HEK293T (cell line): ENCODE results near the gene TPO.

Experiments used
- BHLHE40 ChIP-seq: fragments of 450-650 bp; IDR thresholded peaks from 2 replicates; pipeline ENCODE4 v1.6.1; 2016; ENCODE audit warnings: mild to moderate bottlenecking, moderate library complexity, borderline replicate concordance
- ELF4 ChIP-seq: fragments of 450-650 bp; IDR thresholded peaks from 2 replicates; pipeline ENCODE4 v1.6.1; 2017; ENCODE audit warnings: antibody characterized with exemption
- LEF1 ChIP-seq: fragments of 450-650 bp; IDR thresholded peaks from 2 replicates; pipeline ENCODE4 v1.6.1; 2017; ENCODE audit warnings: mild to moderate bottlenecking, borderline replicate concordance

- TF ChIP-seq ELF4 (no peak), BHLHE40 (no peak), LEF1 (no peak)
Measured at GRCh38 chr2:1446301-1446700, 33.0 kb downstream of the TPO start.
